CD4-positive, alpha-beta T cell treated with Interleukin-6 for 4 hours (primary cell): ENCODE measurements around the gene EVA1C.
"Not testable (repeated sequence)": the region's sequence is repeated elsewhere in the genome, so short reads cannot be mapped to it uniquely, and the experiment has no call there.

Source experiments
- DNase-seq: peaks from one replicate; pipeline ENCODE4 v3.0.0-alpha.2; 2020; ENCODE audit warnings: mixed read lengths

The EVA1C gene

DNA sequence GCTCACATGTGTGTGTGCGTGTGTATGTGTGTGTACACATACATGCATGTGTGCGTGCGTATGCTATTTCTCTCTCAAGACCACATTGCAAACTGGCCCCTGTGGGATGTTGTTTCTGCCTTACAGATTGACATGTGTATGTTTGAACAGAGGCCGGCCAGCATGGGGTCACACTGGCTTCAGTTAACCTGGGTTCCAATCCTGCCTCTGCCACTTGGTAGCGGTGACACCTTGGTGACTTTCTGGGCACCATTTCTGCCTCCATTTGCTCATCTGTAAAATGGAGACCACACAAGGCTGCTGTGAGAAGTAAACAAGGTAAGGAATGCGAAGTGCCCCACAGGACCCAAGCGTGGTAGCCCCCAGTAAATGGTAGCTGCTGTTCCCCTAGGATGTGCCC, 121.1 kb downstream of the EVA1C start:
- DNase-seq, result no peak

GRCh38 chr21:32534113-32534512, 121.6 kb downstream of the EVA1C start:
- no peak for DNase-seq

DNA sequence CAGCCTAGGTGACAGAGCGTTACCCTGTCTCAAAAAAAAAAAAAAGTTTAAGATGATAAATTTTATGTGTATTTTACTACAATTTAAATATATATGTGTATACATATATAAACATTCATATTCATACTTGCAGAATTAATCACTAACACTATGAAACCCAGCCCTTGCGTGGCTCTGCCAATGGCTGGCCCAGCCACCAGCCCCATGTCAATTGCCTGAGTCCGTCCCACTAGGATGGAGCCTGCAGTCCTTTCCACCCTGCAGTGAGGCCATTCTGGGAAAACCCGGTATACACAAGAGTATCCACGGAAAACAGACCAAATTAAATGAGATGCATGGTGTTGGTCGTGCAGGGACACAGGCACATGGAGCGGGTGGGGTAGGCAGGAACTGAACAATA, 123.1 kb downstream of the EVA1C start:
- DNase-seq, result no peak

GRCh38 chr21:32537569-32537881, 125.0 kb downstream of the EVA1C start:
- no peak for DNase-seq

DNA sequence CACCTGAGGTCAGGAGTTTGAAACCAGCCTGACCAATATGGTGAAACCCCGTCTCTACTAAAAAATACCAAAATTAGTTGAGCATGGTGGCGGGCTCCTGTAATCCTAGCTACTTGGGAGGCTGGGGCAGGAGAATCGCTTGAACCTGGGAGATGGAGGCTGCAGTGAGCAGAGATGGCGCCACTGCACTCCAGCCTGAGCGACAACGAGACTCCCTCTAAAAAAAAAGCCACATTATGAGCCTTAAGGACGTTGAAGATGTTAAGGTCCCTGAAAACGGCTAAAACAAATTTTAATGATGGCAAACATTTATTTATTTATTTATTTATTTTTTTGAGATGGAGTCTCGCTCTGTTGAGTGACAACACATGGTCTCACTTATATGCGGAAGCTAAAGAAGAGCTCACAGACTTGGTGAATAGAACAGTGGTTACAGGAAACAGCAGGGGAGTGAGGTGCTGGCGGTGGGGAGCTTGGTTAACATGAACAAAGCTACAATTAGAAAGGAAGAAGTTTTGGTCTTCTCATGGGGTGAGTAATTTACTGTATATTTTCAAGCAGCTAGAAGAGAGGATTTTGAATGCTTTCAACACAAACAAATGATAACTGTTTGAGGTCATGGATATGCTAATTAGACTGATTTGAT, 125.8 kb downstream of the EVA1C start:
- peak; percentile 42 for DNase-seq

GRCh38 chr21:32539378-32539777, 126.9 kb downstream of the EVA1C start:
- no peak for DNase-seq

- not testable (repeated sequence) for DNase-seq
Observed at GRCh38 chr21:32543056-32543455, 130.6 kb downstream of the EVA1C start.

DNA sequence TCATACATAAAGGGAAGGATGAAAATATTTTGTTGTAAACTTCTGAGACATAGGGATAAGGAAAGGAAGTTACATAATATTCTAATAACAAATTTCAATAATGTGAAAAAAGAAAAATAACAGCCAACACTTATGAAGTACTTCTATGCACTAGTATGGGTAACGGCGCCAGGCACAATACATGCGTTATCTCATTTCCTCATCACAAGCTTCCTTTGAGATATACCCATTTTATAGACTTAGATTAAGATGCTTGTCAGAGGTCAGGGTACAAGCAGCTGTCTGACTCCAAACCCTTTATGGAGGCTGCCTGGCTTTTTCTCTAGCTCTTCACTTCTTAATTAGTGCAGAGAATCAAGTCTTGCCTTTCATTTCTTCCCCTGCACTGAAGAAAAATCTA, 131.5 kb downstream of the EVA1C start:
- no peak for DNase-seq

GRCh38 chr21:32544697-32545096, 132.2 kb downstream of the EVA1C start:
- no peak for DNase-seq

- DNase-seq, result no peak
Observed at GRCh38 chr21:32545948-32546441, 133.5 kb downstream of the EVA1C start.

- no peak for DNase-seq
Observed at GRCh38 chr21:32547018-32547417, 134.5 kb downstream of the EVA1C start.

DNA sequence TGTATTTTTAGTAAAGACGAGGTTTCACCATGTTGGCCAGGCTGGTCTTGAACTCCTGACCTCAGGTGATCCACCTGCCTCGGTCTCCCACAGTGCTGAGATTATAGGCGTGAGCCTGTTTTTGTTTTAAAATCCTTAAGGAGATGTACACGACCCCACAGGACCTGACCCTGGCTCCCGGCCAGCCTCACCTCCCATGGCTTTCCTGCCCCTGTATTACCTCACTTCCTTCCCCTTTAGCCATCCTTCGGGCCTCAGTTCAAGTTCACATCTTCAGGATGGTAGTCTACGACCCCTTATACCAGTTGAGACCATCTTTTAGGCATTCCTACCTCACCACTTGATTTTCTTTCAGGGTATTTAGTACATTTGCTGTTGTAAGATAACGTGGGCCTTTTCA, 136.5 kb downstream of the EVA1C start:
- DNase-seq, result no peak

GRCh38 chr21:32549440-32549839, 136.9 kb downstream of the EVA1C start:
- DNase-seq, result no peak

GRCh38 chr21:32549886-32550285, 137.4 kb downstream of the EVA1C start:
- DNase-seq, result no peak

DNA sequence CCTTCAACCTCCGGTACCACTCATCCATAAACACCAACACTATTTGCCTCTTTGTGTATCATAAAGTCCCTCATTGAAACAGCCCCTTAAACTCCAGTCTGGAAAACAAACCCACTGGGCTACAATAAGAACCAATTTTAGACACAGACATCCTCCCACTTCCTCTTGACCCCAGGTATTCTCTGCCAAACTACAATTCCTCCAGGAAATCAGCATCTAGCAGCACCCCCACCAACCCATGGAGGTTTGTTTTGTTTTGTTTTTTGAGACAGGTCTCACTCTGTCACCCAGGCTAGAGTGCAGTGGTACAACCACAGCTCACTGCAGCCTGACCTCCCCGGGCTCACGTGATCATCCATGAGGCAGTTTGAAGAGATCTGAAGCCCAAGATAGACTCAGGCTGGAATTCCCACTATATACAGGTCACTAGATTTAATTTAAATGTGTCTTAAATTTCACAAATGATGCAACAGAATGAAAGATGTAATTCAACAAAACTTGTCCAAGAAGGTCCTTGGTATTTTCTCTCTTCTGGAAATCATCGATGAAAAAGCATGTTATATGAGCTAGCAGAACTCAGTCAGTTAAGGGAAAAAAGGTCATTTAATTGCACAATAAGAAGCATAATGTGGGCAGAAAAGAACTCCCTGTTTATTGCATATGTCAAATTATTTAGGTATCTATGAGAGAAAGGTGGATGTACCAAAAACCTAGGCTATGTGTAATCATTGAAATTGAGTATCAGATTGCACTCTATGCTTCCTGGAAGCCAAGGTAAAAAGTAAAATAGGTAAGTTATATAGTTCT, 142.5 kb downstream of the EVA1C start:
- DNase-seq, result no peak

DNA sequence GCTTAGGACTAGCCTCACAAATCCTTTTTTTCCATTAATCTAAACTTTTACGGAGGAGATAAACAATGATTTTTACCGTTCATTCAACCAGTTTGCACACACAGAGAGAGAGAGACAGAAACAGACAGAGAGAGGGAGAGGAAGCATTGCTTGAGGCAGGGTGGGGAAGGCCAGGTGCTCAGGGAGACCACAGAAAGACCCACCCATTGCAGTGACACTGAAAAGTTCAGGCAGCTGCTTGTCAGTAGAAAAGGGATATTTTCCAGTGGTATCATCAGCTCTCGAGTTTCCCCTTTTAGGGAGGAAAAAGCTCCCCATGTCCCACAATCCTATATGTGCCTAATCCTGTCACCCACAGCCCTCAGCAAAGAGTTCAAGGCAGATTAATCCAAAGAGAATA, 145.6 kb downstream of the EVA1C start:
- no peak for DNase-seq

GRCh38 chr21:32559006-32559610, 146.6 kb downstream of the EVA1C start:
- no peak for DNase-seq

DNA sequence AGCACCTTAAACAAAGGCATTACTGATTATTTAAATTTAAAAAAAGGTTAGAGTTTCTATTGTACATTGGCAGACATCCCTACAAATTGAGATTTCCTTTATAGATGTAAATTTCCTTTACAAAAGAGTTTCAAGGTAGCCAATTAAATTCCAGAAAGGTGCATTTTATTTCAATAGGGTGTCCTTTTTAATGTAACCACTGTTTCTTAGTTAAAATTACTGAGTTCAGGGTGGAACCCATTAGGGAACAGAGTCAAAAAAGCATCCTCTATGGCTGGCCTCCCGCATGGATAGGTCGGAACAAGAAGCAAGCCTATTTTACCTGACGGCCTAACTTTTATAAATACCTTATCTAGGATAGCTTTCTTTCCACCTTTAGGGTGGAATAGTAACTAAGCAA, 148.4 kb downstream of the EVA1C start:
- DNase-seq, result no peak

DNA sequence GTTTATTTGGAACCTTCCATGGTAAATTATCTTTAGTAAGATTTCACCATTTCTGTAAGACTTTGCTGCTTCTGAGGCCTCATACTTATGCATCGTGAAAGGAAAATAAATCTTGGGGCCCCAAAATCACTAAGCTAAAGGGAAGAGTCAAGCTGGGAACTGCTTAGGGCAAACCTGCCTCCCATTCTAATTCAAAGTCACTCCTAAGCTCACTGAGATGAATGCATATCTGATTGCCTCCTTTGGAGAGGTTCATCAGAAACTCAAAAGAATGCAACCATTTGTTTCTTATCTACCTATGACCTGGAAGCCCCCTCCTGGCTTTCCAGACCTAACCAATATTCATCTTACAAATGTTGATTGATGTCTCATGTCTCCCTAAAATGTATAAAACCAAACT, 149.0 kb downstream of the EVA1C start:
- not testable (repeated sequence) for DNase-seq

- DNase-seq, result no peak
Observed at GRCh38 chr21:32562426-32562825, 149.9 kb downstream of the EVA1C start.

DNA sequence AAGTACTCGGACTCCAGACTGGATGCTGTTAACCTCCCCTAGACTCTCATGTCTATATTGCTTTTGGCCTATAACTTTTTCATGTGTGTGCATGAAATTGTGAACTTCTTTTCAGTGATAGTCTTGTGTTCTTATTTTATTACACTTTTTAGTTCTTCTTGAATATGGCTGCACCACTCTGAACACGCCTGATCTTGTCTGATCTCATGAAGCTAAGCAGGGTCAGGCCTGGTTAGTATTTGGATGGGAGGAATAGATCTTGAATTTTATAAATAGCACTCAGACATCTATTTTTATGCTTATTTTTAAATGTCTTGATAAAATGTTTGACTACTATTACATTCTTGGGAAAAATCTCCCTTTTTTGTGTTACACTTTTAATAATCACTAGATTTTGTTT, 150.4 kb downstream of the EVA1C start:
- no peak for DNase-seq
